Activated CD4-positive, alpha-beta T cell treated with anti-CD3 and anti-CD28 coated beads, Interleukin-2, Interleukin-4, amounts not matched to agents 100 ng/mL and 50 ng/mL, durations not matched to agents 16 hours and 8 hours (primary cell): Measurements from ENCODE around the gene WDR3.
"Not testable (repeated sequence)": the region's sequence is repeated elsewhere in the genome, so short reads cannot be mapped to it uniquely, and the experiment has no call there.

Source experiments
- DNase-seq: peaks from one replicate; pipeline ENCODE4 v3.0.0-alpha.2; 2020; ENCODE audit warnings: low spot score

WDR3 gene

DNA sequence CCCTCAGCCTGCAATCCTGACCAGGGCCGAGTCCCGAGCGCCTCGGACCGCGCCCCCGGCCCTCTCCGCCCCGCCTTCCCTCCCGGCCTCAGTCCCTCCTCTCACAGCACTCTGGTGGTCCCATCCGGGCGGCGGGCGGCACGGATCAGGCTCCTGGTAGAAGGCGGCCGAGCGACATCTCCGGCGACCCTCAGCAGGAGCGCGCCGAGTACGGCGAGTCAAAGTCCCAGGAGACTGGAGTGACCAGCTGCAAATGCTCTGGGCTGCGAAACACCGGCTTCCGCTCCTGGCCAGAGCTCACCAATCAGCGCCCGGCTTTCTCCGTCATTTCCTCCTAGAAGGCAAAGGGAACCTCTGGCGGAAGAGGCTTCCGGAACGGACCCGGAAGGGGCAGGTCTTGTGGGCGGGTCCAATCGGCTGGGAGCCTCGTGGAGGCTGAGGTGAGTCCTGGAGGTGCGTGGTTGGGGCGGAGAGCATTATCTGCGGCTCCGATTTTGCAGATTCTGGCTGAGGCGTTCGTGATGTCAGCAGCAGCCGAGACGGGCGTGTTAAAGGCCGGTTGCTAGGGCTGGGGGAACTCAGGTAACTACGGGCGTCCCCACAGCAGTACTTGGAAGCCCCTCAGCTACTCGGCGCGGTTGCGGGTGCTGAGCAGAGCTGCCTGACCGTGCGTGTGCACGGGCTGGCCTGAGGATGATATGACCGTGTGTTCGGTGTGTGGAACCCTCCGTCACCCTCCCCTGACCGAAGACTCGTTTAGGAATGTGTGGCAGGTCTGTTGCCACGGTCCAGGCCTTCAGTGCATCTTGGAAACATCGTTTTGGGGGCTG, at the start of gene WDR3, which contains the start of gene GDAP2:
WDR3 (plus strand) TSS at position 397 of the 830 bp plus-strand sequence. CDS start 3,581 bp downstream, outside the sequence.
GDAP2 (minus strand) TSS at position 279 of the 830 bp plus-strand sequence. CDS start 9,264 bp downstream, outside the sequence.
- DNase-seq = peak; percentile 98

DNA sequence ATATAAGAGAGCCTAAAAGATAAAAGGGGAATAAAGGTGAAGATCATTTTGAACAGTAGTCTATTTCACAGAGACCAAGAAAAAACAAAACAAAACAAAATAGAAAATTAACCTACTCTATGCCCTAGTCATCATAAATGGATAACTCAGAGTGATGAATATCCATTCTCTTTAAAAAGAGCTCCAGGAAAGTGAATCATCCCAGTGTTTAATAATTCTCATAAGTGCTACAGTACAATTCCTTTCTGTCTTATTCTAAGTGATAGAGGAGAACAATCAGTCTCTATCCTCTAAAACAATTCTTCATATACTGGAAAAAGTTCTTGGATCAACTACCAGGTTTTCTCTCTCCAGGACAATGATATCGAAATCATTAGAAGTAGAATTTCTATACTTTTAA, 45.9 kb upstream of the WDR3 start:
- no peak for DNase-seq

DNA sequence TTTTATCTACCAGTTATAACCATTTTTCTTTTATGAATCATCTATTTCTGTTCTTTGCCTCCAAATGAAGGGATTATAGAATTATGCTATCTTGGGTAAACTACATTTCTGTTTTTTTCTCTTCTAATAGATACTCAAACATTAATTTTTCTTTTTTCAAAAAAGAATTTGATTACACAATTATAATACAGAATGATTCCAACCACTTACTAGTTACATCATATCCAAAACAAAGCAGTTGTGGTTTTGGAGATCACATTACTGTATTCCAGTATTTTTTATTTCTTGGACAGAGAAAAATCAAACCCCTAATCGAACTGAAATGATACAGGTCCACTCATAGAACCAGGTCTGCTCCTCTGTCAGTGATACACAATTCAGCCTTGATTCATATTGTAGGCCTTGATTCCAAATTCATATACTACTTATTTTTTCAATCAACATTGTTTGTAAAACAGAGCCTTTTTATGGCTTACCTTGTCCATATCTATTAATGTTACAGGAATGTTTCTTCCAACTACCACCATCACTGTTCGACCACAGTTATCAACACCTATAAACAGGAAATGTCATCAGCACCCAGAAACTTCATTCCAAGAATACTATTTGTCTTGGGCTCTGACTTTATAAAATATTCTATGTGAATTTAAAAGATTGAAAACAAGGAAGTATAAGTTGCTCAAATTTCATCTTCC, 43.3 kb upstream of the WDR3 start:
- no peak for DNase-seq

DNA sequence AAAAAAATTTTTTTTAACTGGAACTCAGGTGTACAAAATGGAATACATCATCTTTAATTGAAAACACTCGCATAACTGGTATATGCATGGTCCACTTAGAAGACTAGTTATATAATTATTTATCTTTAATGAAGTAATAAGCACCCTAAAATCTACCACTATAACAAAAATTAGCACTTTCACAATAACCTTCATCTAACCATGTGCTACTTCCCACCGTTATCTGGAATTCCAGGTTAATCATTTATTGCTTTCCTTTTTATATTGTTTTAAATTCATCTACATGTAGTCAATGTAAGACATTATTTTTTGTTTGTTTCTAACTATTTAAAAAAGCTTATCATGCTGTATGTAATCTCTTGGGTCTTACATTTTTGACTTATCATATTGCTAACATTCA, 39.1 kb upstream of the WDR3 start:
- DNase-seq = no peak

DNA sequence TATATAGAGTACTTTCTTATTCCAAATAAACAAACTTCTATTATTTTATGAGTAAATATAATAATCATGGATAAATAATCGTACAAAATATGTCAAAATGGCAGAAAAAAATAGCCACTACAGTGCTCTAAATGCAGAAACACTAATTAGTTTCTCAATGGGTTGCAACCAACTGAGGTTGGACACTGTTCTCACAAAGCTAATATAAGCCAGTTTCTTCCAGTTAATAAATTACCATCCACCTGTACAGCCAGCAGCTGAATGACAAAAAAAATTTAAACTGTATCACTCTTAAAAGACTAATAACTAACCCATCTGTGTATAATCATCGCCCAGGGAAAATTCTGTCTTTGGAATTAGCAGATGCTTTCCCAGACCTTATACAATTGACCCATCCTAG, 37.0 kb upstream of the WDR3 start:
- no peak for DNase-seq

DNA sequence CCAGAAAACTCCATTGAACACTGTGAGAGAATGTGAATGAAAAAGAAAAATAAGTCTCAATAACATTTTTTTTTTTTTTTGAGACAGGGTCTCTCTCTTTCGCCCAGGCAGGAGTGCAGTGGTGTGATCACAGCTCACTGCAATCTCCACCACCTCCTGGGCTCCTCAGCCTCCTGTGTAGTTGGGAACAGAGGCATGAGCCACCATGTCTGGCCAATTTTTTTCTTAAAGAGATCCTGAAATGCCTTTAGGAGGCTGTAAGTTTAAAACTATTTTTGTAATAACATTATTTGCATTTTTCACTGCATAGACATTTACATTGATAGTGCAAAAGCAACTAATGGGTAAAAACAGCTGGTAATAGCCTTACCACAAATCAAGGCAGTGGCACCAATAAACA, 35.5 kb upstream of the WDR3 start:
- no peak for DNase-seq

DNA sequence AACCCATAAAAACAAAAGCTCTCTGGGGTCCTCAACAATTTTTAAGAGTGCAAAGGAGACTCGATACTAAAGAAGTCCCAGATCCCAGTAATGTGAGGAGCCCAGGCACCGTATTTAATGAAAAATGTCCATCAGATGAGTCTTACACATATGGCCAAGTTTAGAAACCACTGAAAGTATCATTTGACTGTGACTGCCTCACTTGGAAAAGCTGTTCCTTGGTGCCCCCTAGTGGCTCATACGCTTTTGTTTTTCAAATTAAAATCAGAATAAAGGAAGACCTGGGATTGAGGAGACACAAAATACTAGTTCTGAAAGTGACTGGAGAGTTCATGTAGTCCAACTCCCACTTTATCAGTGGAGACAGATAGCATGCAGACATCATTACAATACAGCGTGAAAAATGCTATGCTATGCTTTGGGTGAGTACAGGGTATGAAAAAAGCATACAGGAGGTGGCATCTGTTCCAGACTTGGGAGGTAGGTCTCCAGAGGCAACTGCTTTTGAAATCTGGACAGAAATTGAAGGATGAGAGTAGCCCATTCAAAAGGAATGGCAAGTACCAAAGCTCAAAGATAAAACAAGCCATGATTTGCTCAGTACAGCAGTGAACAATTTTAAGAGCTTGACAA, 33.9 kb upstream of the WDR3 start:
- peak; percentile 80 for DNase-seq

DNA sequence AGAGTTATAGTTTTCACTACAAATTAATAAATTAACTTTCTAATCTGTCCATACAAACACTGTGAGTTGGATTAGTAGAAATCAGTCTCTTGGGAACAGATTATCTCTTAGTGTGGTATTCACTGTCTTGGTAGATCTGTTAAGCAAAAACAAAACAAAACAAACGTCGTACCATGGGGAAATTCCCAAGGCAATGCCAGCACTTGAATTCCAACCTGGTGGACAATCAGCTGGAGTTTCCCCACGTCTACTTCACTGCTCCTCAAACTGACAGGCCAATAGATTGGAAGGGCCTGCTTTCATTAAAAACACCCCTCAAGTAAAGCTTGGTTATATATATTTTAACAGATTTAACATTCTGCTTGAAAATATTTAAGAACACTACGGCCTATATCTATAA, 32.0 kb upstream of the WDR3 start:
- no peak for DNase-seq

DNA sequence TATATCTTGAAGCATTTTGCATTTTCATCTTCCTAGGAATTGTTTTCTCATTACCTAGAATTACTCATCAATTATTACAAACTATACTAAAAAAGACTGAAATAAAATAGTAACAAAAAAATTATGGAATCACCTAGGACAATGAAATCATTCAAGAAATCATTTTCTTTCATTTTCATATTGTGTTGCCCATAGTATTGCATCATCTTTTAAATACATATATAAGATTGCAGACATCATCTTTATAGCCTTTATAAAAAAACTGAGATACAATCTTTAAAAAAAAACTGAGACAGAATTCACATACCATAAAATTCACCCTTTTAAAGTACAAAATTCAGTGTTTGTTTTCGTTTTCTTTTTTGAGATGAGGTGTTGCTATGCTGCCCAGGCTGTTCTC, 29.7 kb upstream of the WDR3 start:
- no peak for DNase-seq

DNA sequence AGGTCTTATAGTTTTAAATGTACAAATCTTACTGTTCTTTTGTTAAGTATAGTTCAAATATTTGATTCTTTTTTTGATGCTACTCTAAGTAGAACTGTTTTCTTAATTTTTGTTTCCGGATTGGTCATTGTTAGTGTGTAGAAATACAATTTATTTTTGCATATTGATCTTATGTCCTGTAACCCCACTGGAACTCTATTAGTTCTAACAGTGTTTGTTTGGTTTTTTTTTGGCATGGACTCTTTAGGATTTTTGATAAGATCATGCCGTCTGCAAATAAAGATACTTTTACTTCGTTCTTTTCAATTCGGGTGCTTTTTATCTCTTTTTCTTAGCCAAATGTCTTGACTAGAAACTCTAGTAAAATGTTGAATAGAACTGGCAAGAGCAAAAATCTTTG, 26.6 kb upstream of the WDR3 start:
- no peak for DNase-seq

DNA sequence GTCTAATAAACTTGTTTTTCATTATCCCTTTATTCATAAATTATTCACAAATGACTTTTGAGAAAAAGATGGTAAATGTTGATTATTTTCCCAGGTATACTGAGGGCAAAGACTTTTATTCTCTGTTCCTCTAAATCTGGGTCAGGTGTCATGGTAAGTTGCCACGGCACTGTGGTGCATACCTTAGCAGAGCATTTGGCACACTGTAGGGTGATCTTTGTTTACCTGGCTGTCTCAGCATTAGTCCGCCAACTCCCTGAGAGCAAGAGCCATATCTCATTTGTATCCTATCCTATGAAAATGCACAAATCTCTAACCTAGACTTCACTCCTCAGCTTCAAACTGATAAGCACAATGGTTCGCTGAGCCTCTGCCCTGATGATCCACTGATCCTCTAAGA, 25.1 kb upstream of the WDR3 start:
- DNase-seq = no peak

DNA sequence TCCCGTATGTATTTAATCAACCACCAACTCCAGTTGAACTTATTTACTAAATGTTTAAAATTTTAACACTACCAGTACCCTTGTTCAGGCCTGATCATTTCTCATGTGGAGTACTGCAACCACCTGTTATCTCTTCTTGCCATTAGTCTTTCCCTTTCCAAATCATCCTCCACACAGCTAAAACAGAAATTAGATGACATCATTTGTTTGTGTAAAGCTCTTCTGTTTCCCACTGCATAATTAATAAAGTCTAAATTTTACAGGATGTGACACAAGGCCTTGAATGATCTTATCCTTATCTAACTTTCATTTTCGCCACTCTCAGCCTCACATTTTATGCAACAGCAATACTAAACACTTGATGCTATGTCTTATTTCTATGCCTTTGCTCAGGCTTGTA, 24.5 kb upstream of the WDR3 start:
- DNase-seq = no peak

DNA sequence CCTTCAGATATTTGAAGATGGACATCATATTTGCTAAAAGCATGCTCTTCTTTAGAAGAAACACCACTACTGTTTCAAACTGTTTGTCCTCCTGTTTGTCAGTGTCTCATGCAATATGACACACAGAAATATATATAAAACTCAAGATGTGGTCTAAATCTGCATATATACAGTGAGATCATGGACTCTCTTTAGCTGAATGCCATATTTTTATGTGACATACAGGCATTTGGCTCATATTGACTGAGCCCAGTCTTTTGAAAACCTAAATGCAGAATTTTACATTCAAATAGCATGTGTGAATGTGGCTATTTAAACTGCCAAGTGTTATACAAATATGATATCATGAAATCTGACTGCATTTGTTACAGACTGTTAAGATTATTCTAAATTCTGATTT, 18.5 kb upstream of the WDR3 start:
- no peak for DNase-seq

DNA sequence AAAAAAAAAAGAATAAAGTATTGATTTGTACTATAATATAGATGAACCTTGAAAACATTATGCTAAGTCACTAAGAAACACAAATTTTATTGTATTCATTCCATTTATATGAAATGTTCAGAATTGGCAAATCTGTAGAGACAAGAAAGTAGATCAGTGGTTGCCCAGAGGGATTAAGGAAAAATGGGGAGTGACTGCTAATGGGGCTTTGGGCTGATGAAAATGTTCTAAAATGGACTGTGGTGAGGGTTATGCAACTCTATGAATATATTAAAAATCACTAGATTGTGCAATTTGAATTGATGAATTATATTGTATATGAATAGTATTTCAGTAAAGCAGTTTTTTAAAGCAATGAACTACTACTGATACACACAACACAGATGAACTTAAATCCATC, 10.2 kb upstream of the WDR3 start:
- no peak for DNase-seq

DNA sequence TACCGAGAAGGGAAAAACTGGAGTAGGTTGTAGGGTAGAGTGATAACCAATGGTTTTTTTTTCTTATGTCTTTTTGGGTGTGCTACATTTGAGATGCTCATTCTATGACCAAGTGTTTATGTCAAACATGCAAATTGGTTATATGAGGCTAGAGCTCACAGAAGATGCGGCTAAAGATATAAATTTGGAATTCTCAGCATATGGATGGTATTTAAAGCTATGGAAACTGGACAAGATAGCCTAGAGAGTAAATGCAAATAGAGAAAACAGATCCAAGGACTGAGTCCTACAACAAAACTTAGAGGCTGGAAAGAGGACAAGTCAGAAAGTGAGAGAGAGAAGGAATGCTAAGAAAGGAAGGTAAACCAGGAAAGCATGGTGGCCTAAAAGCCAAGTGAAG, 7.5 kb upstream of the WDR3 start:
- no peak for DNase-seq

DNA sequence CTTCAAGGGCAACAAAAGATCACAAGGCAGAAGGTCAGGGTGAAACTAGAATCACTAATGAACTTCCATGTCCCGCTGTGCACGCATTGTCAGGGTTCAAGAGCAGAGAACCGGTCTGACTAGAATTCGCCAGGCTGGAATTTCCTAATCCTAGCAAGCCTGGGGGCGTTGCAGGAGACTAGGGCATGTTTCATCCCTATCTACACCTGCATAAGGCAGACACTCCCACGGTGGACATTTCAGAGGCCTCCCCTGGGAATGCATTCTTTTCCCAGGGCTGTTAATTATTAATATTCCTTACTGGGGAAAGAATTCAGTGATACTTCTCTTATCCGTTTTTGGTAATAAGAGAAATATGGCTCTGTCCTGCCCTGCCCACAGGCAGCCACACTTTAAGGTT, 6.8 kb upstream of the WDR3 start:
- not testable (repeated sequence) for DNase-seq

DNA sequence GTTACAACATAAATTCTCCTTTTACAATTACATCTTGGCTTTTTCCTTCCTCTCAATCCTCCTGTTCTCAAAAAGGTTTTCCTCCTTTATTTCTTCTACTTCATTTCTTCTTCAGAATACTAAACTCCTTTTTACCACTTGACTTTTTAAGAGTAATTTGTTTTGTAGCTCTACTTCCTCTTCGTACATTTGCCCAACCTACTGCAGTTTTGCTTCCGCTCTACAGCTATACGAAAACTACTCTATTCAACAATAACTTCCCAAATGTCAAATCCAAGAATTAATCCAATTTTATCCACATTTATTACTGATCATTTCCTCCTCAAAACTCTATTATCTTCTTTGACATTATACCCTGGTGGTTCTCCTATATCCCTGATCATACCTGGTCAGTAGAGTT, 3.6 kb upstream of the WDR3 start:
- no peak for DNase-seq

DNA sequence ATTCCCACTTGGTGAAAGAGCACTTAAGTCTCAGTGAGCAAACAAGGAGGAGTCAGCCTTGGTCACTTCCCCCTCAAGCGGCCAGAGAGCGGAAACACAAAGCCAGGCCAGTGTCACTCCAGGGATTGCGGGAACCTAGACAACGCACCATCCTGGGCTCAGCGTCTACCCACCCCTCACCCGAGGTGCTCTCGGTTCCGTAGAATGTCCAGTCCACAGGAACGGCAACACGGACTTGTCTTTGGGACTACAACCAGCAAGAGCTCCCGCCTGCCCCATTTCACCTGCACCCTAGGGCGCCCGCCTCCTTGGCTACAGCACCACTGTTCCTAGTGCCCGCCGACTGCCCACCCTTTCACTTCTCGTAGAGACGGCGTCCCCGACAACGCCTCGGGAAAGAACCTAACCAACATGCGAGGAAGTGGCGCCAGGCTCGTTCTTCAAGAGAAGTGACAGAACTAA, 627 bp upstream of the WDR3 start:
- peak; percentile 14 for DNase-seq

DNA sequence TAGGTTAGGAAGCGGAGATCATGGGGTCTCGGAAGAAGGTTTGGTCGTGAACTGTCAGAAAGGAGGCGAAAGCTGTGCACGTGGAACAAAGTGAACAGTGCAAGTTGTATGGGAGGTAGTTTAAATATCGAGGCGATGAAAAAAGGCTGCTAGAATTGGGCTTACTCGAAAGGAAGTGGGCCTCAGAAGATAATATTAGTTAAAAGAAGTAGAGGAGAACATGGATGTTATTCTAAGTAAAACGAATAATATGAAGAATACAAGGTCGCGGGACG, 571 bp downstream of the WDR3 start:
- no peak for DNase-seq

DNA sequence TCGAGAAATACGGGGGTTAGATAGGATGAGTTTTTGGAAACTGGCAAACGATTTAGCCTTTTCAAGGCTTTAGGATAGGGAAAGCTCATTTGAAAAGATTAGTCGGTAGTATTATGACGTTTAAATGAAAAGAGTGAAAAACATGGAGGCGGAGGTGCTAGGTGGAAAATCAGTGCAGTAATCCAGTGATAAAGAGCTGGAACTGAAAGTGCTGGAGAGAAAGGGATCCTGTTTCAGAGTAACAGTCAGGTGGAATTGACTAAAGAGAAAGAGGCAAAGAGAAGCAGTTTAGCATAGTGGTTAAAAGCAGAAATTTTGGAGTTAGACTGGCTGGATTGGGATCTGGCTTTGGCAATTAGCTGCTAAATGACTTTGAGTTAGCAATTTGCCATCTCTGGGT, 945 bp downstream of the WDR3 start:
- no peak for DNase-seq

DNA sequence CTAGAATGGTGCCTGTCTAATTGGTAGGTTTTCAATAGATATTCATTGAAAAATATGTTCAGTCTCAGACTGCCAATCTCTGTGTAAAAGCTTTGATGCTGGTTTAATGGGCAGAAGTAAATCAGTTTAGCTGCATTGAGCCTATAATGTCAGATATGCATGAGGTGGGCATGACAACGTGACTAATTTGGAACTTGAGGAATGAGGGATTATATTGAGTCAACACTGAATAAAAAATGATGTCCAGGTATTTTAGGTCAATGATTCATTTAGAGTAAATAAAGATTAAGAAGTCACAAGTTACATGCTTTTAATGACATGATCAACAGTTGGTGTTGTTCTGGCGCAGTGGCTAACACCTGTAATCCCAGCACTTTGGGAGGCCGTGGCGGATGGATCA, 3.0 kb downstream of the WDR3 start:
- DNase-seq = no peak

DNA sequence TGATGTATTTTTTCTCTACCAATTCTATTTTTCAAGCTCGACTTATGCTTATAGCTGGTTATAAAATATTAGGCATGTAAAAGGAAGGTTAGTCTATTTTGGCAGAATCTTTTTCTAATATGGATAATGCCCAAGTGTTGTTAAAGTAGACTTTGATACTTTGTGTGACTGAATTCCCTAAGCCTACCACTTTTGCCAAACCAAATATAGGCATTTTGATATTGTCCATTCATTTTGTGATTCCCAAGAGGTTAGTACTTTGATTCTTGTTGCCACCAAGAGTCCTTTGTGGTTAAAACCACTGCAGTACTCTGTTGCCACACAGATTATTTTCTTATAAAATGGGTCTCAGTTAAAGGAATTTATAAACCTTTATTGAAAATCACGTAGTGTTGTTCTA, 4.2 kb downstream of the WDR3 start:
- DNase-seq = no peak

DNA sequence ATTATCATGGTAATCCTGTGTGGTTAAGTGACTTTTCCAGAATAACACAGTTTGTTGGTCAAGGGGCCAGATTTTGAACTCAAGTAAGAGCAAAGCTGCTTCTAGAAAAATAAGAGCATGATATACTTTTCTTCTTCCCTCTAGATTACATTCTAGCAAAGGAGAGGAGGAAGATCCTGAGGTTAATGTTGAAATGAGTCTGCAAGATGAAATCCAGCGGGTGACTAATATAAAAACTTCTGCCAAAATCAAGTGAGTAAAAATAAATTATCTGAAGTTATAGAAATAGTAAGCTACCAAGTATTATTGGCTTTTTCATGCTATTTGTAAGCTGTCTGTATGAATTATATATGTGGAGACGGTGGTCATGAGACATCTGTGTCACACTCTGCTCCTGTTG, 12.8 kb downstream of the WDR3 start:
- no peak for DNase-seq
